GM12878 (cell line): ENCODE results near the gene ZBTB18. TPM values are rescaled to one million over a fixed set of nuclear protein-coding genes. Genes with fewer than 3 reads are reported as not detected.

ENCODE experiments used
- ATAC-seq: fragments of 200-7000 bp; cut with Tn5 transposase; 3 replicates; pipeline ENCODE4 v1.9.1; 2020; ENCODE audit warnings: mild to moderate bottlenecking, moderate library complexity
- BruUV-seq: library from RNA; stranded (reverse); fragments of 400-500 nt; replicated peaks from 2 replicates; lab custom pipeline; 2021; lab: Mats Ljungman, UMichigan
- CTCF ChIA-PET: fragments of 300-600 bp; sonication (Branson Sonifier 250); formaldehyde crosslinking; extraction: SDS; loops from one replicate; lab custom pipeline; 2021; ENCODE audit warnings: inconsistent platforms; lab: Yijun Ruan, JAX
- POLR2A ChIA-PET: fragments of 350-600 bp; formaldehyde crosslinking; extraction: SDS; loops from one replicate; lab custom pipeline; 2021; ENCODE audit warnings: inconsistent platforms; lab: Charles Lee
- RAD21 ChIA-PET: fragments of 300-600 bp; sonication (Branson Sonifier 250); formaldehyde crosslinking; loops from one replicate; lab custom pipeline; 2023; ENCODE audit warnings: antibody characterized with exemption; ENCODE audit not compliant: unreplicated experiment; lab: Charles Lee
- SMC1A ChIA-PET: fragments of 300-600 bp; sonication (Branson Sonifier 250); formaldehyde crosslinking; loops from one replicate; lab custom pipeline; 2023; ENCODE audit not compliant: unreplicated experiment, uncharacterized antibody; lab: Charles Lee
- DNase-seq: peaks from one replicate; pipeline ENCODE4 v3.0.0-alpha.2; 2011; ENCODE audit warnings: low read depth, low spot score
- FAIRE-seq: peaks from 3 replicates; lab custom pipeline; 2011; peaks lifted over from hg19 to GRCh38; lab: Jason Lieb, UNC
- H2AFZ ChIP-seq: 2 replicates; pipeline ENCODE4 v1.6.0; 2011; ENCODE audit warnings: low read depth, low read length, control low read depth; ENCODE audit not compliant: control insufficient read depth
- H3K27ac ChIP-seq: 2 replicates; pipeline ENCODE4 v1.5.1; 2011; ENCODE audit warnings: control low read depth; ENCODE audit not compliant: control insufficient read depth, insufficient read depth
- H3K27me3 ChIP-seq, 2 experiments: replicated peaks in 1 of 2; 2 replicates each; pipeline versions ENCODE4 v1.6.0 to v1.6.1; 2011; ENCODE audit warnings: low read length in 1 of 2; ENCODE audit not compliant: control insufficient read depth in 2 of 2, insufficient read depth in 2 of 2
- H3K36me3 ChIP-seq, 2 experiments: 2 replicates each; pipeline ENCODE4 v1.5.1; 2011; ENCODE audit warnings: low read length in 1 of 2; ENCODE audit not compliant: control insufficient read depth in 2 of 2, insufficient read depth in 2 of 2
- H3K4me1 ChIP-seq: 2 replicates; pipeline ENCODE4 v1.6.1; 2011; ENCODE audit warnings: mild to moderate bottlenecking, low read length, moderate library complexity, mixed read lengths; ENCODE audit not compliant: control insufficient read depth, insufficient read depth
- H3K4me2 ChIP-seq: 2 replicates; pipeline ENCODE4 v1.6.0; 2011; ENCODE audit warnings: control low read depth; ENCODE audit not compliant: control insufficient read depth, insufficient read depth
- H3K4me3 ChIP-seq: fragments of 200-600 bp; sonication (generic); 2 replicates; pipeline ENCODE4 v1.5.1; 2016
- H3K79me2 ChIP-seq: 2 replicates; pipeline ENCODE4 v1.6.0; 2011; ENCODE audit warnings: low read length; ENCODE audit not compliant: control insufficient read depth, insufficient read depth
- H3K9ac ChIP-seq: 2 replicates; pipeline ENCODE4 v1.8.0; 2011; ENCODE audit warnings: low read length, control low read depth, mixed read lengths; ENCODE audit not compliant: control insufficient read depth, insufficient read depth
- H3K9me3 ChIP-seq: replicated peaks from 3 replicates; pipeline ENCODE4 v1.5.1; 2011; ENCODE audit warnings: mild to moderate bottlenecking, low read length; ENCODE audit not compliant: control insufficient read depth, insufficient read depth
- H4K20me1 ChIP-seq: 2 replicates; pipeline ENCODE4 v1.6.0; 2011; ENCODE audit not compliant: control insufficient read depth, insufficient read depth
- BCL11A ChIP-seq: IDR thresholded peaks from 2 replicates; pipeline ENCODE4 v1.6.1; 2011; ENCODE audit warnings: low read depth, low read length
- IKZF2 ChIP-seq, 2 experiments: fragments of 450-650 bp; IDR thresholded peaks; 2 replicates each; pipeline ENCODE4 v1.6.1; 2017; ENCODE audit warnings: mild to moderate bottlenecking in 2 of 2, moderate library complexity in 2 of 2
- NRF1 ChIP-seq: conservative IDR thresholded peaks from 2 replicates; pipeline ENCODE4 v1.6.1; 2011; ENCODE audit warnings: mild to moderate bottlenecking, low read depth, low read length, improper control_type of control experiment
- ZBED1 ChIP-seq: IDR thresholded peaks from 2 replicates; pipeline ENCODE4 v1.6.1; 2016; ENCODE audit warnings: borderline replicate concordance
- ZZZ3 ChIP-seq: IDR thresholded peaks from 2 replicates; pipeline ENCODE4 v1.6.1; 2011; ENCODE audit warnings: low read depth; ENCODE audit not compliant: control insufficient read depth, insufficient read length
- WGBS: methylation state at CpG from one replicate; pipeline ENCODE4 v1.1.6; 2016; ENCODE audit warnings: low lambda C conversion rate; ENCODE audit not compliant: insufficient replicate concordance, insufficient coverage; ENCODE audit errors: missing lambda C conversion rate; 5-methylcytosine and 5-hydroxymethylcytosine counted together
- in situ Hi-C: fragments of 300-500 bp; cut with MboI; formaldehyde crosslinking; loops from 9 replicates; pipeline ENCODE4 v1.14.3; 2018; ENCODE audit warnings: mixed read lengths
- intact Hi-C: fragments of 100-400 bp; cut with micrococcal nuclease; formaldehyde crosslinking; loops from one replicate; pipeline ENCODE4 v1.14.2; 2022; ENCODE audit not compliant: unreplicated experiment
- polyA plus RNA-seq, 11 experiments: library from polyadenylated mRNA; depleted of rRNA in 4 of 11; unstranded in 6 of 11; stranded (reverse) in 5 of 11; fragments of >200 nt; fragmentation: Nextera tagmentation in 4 of 11; fragmentation: Illumina TruSeq in 1 of 11; extraction: Ambion mirVana in 4 of 11; extraction: Trizol in 1 of 11; gene quantifications; 1 replicate in 1 of 11; 2 replicates in 10 of 11; pipeline versions ENCODE4 v1.2.1 to v1.2.3, GENCODE V29; 2011 to 2016; ENCODE audit warnings: inconsistent platforms in 2 of 11, missing spikeins in 2 of 11, low read depth in 1 of 11
- total RNA-seq, 4 experiments: library from RNA; depleted of rRNA in 3 of 4; stranded (reverse); fragments of >200 nt in 3 of 4; fragmentation: Illumina TruSeq in 1 of 4; extraction: Trizol in 1 of 4; gene quantifications; 2 replicates each; pipeline versions ENCODE4 v1.2.1 to v1.2.3, GENCODE V29; 2013 to 2021
- TF ChIP-seq, protein P1 (sequence below): fragments of 450-650 bp; IDR thresholded peaks from 2 replicates; pipeline ENCODE4 v1.6.1; 2017; ENCODE audit warnings: mild to moderate bottlenecking, moderate library complexity
- TF ChIP-seq, protein P2 (sequence below): IDR thresholded peaks from 2 replicates; pipeline ENCODE4 v1.6.1; 2012; ENCODE audit warnings: low read depth, low read length, improper control_type of control experiment

Gene ZBTB18
- total and polyA plus RNA-seq, 10 of the 15 experiments (the other 5 are each of a cell fraction or from before 2014, with no cell fraction given): 0.27 to 8.6 (median 6.1) TPM

DNA sequence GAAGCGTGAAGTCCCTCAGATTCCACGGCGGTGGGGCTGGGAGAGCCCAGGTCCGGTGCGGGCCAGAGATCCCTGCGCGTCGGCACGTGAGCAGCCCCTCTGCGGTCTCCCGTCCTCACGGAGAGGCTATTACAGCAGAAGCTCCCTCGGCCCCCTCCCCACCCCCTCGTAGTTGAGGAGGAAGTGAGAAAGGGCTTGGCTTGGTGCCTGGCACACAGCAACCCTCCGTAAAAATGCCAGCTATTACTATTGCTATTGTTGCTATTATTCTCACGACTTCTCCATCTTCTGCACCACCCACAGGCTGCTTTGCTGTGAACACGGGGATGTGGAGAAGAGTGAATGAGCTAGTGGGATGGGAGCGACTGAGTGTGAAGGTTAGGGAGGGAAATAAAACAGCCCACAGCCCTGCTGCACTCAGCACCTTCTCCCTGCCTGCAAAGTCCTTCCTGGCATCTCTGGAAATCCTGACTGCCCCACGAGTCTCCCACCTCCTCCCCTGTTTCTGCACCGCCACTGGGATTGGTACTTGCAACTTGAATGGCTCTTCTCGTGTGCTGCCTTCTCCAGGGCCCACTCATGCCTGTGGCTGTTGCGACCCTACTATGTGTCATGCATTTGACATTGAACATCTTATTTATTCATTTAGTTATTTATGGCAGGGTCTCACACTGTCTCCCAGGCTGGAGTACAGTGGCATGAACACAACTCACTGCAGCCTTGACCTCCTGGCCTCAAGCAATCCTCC is 26.6 kb downstream of the ZBTB18 start (continued):
- TF ChIP-seq IKZF2 (IDR thresholded peaks at IDR 0.05) (no peak), ZZZ3 (no peak), NRF1 (no peak), BCL11A (no peak)
- TF ChIP-seq, protein P1, sequence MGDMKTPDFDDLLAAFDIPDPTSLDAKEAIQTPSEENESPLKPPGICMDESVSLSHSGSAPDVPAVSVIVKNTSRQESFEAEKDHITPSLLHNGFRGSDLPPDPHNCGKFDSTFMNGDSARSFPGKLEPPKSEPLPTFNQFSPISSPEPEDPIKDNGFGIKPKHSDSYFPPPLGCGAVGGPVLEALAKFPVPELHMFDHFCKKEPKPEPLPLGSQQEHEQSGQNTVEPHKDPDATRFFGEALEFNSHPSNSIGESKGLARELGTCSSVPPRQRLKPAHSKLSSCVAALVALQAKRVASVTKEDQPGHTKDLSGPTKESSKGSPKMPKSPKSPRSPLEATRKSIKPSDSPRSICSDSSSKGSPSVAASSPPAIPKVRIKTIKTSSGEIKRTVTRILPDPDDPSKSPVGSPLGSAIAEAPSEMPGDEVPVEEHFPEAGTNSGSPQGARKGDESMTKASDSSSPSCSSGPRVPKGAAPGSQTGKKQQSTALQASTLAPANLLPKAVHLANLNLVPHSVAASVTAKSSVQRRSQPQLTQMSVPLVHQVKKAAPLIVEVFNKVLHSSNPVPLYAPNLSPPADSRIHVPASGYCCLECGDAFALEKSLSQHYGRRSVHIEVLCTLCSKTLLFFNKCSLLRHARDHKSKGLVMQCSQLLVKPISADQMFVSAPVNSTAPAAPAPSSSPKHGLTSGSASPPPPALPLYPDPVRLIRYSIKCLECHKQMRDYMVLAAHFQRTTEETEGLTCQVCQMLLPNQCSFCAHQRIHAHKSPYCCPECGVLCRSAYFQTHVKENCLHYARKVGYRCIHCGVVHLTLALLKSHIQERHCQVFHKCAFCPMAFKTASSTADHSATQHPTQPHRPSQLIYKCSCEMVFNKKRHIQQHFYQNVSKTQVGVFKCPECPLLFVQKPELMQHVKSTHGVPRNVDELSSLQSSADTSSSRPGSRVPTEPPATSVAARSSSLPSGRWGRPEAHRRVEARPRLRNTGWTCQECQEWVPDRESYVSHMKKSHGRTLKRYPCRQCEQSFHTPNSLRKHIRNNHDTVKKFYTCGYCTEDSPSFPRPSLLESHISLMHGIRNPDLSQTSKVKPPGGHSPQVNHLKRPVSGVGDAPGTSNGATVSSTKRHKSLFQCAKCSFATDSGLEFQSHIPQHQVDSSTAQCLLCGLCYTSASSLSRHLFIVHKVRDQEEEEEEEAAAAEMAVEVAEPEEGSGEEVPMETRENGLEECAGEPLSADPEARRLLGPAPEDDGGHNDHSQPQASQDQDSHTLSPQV: no peak
- TF ChIP-seq, protein P2, sequence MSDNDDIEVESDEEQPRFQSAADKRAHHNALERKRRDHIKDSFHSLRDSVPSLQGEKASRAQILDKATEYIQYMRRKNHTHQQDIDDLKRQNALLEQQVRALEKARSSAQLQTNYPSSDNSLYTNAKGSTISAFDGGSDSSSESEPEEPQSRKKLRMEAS: no peak

DNA sequence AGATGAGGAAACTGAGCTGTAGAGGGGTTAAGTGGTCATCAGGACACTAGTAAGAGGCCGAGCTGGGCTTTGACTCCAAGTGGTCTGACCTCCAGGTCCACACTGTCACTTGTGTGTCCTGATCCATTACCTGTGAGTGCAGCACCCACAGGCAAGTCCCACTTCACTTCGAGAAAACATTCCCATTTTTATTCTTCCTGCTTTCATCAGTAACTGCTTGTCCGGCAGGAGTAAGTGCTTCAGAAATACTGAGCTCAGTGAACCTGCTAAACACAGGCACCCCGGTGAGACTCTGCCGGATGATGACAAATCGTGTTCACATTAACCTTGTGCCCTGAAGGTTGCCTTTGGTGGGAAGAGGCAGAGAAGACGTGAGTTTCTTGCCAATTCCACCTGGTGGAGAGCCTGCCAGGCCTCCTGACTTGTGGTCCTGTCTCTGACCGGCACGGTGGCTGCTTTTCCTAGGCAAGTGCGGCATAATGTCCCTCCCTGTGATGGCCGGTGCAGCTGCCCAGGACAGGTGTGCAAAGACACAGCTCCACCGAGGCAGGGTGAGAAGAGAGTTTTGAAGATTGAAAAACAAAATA is 29.4 kb downstream of the ZBTB18 start:
- no peak overlapping the region for H3K4me2 ChIP-seq
- in situ Hi-C loops (no loop called here), intact Hi-C loops (no loop called here)
- H4K20me1 ChIP-seq: no peaks in the 10 kb centered on the region
- no peaks in the 10 kb centered on the region for H3K79me2 ChIP-seq
- SMC1A ChIA-PET: interaction anchor here (1.4 kb wide), 1 partner anchor 19 kb away, joined by 4 read pairs; no protein-coding TSS in a partner anchor
- no TSS peak for BruUV-seq
- H2AFZ ChIP-seq: no peak overlapping the region
- RAD21 ChIA-PET: no interaction called here
- H3K9me3 ChIP-seq: no peaks in the 10 kb centered on the region
- ATAC-seq (no peak), DNase-seq (no peak), FAIRE-seq (no peak)
- CTCF ChIA-PET: no interaction called here
- POLR2A ChIA-PET: no interaction called here
- H3K27me3 ChIP-seq: peaks cover 4% of the 10 kb centered on the region in 2 experiments; a peak in 3 of 4 replicates
- H3K36me3 ChIP-seq: no peaks in the 10 kb centered on the region
- WGBS: 54% methylated on average over 12 of the region's 12 CpGs
- no peak for TF ChIP-seq ZBED1
- no peak overlapping the region for H3K27ac ChIP-seq
- no peak overlapping the region for H3K4me3 ChIP-seq
- H3K4me1 ChIP-seq: peaks cover 1% of the 10 kb centered on the region
- H3K9ac ChIP-seq: no peak overlapping the region
